ENCODE measurements around the gene NIN.
"Not testable (repeated sequence)": the region's sequence is repeated elsewhere in the genome, so short reads cannot be mapped to it uniquely, and the experiment has no call there.

NIN gene

DNA sequence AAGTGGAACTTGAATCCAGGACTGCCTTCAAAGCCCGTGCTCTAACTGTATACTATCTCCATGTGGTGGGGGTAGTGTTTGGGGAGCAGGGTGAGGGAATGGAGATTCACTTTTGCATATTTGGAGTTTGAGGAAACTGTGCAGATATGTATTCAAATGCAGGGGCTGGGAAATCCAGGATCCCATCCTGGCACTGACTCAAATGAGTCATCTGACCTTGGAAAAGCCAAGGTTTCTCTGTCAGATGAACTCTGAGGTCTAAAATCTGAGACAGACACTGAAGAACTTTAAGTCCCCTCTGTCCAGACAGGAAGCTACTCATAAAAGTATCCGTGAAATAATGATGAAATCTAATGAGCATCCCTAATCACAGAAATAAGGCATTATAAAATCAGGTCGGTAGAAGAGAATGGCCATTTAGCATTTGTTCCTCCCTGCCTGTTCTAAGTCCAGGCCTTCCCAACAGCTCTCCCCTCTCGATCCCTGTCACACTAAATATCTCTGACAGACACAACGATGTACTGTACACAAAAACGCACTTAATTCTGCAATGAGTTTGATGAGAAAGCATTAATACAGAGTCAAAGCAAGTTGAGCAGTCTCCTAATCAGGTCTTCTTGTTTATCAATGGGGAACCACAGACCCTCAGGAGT, 14.4 kb downstream of the NIN start:
- no peak for FAIRE-seq

DNA sequence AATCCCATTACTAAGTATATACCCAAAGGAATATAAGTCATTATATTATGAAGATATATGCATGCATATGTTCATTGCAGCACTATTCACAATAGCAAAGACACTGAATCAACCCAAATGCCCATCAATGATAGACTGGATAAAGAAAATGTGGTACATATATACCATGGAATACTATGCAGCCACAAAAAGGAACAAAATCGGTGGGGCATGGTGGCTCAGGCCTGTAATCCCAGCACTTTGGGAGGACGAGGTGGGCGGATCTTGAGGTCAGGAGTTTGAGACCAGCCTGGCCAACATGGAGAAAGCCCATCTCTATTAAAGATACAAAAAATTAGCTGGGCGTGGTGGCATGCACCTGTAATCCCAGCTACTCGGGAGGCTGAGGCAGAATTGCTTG, 15.4 kb downstream of the NIN start:
- not testable (repeated sequence) for FAIRE-seq

DNA sequence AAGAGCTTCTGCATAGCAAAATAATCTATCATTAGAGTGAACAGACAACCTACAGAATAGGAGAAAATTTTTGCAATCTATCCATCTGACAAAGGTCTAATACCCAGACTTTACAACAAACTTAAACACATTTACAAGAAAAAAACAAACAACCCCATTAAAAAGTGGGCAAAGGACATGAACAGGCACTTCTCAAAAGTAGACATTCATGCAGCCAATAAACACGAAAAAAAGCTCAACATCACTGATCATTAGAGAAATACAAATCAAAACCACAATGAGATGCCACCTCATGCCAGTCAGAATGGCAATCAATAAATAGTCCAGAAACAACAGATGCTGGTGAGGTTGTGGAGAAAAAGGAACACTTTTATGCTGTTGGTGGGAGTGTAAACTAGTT, 15.9 kb downstream of the NIN start:
- FAIRE-seq, result not testable (repeated sequence)

DNA sequence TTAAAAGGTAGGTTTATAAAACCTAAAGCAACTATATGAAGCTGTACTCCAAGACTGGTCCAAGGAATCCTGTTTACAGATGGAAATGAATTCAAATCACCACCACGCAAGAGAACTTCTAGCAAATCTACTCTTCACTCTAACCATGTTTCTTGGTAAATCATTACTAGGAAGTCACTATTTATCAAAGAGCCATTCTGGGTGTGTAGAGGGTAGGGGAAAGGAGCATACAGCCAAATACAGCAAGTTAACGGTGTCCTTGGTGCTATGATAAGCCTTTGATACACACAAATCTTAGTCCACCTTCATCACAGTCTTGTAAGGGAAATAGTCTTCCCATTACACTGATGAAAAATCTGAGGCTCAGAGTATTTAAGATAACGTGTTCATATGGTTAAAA, 16.8 kb downstream of the NIN start:
- FAIRE-seq, result no peak

DNA sequence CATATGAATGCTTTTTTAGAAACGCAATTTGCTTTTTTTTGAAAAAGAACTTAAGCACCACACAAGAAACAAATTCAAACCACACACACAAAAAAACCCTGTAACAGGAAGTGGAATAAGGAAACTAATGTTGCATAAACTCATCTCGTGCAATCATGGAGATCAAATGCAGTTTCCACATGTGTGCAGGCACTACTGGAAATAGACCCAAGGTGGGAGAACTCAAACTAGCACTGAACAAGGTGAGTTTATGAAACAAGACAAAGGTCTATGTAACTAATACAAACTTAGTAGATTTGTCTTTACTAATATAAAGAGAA, 17.5 kb downstream of the NIN start:
- FAIRE-seq, result no peak

DNA sequence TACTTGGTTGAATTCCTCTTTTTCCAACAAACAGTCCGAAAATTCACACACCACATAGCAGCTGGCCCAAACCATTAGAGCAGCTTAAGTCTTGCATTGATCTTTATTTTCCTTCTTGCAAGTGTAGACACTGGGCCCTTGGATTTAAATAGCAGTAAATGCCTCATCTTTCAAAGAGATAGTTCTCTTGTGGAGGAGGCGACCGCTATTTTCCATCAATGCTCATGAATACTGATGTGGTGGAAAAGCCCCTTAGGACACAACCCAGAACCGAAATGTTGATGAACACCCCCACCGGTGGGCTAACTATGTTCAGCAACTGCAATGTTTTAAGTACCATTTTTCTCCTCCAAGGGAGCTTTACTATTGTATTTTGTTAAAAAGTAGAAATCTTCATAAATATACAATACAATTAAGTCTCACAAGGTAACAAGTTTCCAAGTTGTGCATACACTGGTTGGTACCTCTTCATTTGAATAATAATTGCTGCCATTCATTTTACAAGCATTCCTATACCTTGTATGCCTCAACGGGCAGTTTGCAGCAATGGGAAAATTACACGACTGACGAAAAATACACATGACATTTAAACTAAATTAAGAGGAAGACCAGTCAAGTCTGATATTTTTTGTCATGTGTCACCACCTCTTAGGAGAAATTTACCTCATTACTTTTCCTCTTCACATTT, 18.0 kb downstream of the NIN start:
- FAIRE-seq, result no peak

DNA sequence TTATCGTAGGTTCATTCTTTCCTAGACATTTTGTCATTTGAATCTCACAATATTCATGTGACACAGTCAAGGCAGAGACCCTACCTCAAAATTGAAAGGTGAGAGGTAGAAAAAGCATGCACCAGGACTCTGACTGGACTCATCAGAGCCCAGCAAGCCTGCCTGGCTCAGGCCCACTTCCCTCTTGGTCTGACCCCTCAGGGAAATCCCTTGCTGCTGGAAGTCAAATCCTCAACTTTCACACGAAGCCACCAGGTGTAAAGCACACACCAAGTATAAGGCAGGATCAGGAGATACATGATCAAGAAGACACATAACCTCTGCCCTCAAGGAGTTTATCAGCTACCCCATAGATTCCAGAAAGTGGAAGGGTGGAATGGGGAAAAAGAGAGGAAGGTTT, 18.8 kb downstream of the NIN start:
- no peak for FAIRE-seq

DNA sequence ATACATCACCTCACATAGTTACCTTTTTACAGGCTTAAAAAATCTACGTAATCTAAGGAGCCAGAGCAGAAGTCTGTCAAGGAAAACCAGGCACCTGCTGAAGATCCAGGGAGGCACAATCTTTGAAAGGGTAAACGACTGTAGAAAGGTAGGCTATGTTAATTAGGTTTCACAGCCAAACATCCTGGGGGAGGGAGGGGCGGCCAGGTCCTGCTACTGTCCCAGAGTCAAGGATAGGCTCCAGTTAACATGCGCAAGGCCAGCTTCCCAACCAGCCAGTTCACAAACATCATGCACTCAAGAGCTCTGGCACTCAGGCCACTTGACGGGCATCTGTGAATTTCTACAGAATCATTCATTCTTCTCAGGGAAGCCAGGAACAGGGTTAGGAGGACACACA, 22.9 kb downstream of the NIN start:
- no peak for FAIRE-seq

DNA sequence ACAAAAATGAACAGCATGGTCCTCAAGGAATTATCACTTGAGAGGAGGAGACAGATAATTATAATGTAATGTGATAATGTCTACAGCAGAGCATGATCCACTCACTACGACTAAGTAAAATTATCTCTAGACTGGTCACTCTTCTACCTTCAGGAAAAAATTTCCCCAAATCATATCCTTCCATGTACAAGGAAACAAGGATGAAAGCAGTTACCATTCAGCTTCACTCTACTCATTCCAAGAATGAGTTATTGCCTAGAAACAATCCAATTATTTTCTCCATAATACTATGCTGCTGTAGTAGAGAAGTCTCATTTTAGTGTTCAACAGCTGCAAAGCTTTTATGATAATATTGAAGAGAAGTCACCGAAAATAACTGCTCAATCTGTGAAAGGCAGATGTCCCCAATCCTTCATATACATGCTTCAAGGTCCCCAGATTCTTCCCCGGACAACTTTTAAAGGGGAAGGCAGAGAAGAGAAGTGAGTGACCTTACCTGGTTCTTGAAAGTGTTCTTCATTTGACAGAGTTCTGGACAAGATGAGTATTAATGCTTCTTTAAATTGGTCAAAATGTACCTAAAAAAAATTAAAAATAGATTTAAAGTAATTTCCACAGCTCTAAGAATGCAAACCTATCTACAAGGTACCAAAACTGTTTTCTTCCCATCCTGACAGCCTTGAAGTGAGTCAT, 24.6 kb downstream of the NIN start:
- FAIRE-seq, result no peak

DNA sequence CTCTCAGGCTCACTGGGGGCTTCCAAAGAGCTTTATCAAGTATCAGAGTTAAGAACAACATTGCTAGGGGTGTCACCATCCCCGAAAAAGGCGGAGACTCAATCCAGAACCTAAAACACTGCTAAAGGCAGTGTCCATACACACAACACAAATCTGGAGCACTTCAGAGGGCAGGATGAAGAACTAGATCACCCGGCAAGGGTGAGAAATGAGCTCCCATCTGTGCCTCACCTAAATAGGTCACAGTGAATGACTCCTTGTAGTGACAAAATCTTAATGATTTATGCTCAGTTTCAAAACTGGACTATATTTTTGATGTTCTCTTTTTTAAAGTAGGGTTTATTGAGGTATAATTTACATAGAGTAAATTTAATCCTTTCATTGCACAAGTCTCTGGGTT, 25.6 kb downstream of the NIN start:
- no peak for FAIRE-seq

DNA sequence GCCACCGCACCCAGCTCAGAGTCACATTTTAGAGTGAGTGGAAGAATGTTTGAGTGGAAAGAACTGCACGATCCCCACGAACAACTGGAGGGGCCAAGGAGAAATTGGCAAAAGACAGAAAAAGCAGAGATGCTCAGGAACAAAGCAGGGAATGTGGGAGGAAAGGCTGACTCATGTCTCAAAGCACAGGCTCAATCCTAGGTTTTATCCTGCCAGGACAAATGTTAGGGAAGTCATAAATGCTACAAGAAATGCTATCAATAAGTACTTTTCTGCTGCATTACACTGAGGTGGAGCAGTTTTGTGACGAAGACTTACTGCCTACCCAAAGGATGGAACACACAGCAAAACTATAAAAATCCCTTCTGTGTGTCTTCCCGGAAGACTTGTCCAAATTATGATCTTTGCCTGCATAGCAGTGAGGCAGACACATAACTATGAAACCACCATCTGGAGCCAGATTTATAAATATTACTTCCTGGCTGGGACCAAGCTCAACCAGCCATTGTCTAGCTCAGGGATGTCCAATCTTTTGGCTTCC, 26.7 kb downstream of the NIN start:
- FAIRE-seq, result no peak

DNA sequence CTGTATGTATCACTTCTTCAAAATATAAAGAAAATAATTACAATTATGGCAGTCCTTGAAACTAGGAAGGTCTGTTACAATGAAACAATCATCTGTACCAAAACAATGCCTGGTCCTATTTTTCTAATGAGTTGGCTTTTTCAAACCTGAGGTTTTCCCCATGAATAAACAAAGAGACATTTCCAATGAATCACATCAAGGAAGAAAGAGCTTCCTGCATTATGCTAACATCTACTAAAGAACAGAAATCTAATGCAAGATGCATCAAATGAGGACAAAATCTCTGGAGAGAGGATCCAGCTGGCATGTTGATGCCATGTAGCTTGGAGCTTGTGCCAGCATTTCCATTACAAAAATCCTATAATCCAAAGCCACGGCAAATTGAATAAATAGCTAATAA, 29.3 kb downstream of the NIN start:
- FAIRE-seq, result no peak

DNA sequence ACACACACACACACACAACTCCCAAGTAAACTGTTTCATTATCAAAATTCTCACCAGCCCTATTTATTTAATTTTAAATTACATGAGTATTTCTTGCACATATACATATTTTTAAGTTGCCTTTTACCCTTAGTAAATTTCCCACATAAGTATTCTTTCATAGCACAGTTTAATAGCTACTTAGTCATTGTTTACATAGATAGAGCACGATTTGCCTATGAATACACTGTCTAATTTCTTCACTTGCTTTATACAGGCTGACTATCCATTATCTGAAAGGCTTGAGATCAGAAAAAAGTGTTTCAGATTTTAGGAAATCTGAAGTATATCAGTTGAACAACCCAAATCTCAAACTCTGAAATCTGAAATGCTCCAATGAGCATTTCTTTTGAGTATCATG, 30.9 kb downstream of the NIN start:
- FAIRE-seq, result no peak

DNA sequence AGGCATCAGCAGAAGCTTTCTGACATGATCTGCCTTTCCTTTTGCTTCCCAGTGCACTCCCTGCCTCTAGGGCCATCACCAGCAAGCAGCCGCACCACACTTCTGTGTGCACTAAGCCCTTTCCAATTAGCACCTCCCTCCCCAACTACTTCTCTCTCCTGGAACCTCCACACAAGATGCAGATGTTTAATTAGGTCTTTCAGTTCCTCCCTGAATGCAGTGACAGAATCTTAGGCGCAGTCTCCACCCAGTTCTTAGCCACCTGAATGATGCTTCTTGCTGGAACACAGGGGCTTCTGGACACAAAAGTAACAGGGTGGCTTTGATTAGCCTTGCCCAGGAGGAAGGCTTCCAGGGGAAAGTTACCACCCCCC, 32.9 kb downstream of the NIN start:
- FAIRE-seq, result no peak

DNA sequence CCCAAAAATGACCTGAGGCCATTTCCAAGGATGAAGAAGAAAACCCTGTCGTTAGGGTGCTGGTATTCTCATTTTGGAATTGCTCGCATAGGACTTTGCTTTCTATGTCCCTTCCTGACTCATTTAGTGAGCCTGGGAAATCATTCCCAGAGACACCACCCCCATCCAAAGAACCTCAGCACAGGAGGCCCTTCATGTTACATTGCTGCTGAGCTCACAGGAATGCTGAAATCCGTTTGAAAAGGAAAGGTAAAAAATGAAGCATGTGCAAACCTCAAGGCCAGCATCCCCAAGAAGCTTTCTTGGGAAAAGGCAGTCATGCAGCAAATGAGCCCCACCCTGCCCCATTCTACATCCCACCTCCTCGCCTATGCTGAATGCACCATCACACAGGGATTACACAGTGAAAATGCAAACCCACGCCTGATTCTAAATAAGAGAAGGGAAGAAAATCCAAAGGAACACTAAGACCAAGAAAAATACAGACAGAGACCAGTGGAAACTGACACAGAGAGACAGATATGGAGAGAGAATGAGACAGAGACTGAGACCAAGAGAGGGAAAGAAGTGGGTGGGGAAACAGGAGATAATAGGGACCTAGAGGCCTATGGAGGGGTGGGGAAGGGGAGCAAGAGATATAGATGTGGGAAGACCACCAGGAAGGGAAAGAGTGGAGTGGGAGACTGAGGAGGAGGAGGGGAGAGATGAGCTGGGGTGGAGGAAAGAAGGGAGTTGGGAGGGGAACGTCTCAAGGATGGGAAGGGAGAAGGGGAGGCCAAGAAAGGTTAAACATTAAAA, 33.5 kb downstream of the NIN start:
- FAIRE-seq, result no peak

DNA sequence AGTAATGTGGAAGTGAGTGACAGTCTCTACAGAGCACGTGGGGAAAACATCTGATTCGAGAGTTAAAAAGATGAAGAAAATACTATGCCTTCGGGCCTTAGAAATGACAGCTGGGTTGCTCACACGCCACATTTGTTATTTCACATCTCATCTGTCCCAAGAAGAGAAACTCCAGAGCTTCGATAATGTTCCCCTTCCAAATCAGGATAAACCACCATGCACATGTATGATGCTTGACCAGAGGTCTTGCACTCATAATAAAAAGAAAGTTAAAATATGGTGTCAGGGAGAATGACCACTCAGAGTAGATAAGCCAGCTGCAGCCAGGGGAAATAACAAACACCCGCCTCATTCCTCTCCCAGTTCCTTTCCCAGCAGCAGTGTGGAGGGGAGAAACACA, 34.6 kb downstream of the NIN start:
- FAIRE-seq, result no peak

DNA sequence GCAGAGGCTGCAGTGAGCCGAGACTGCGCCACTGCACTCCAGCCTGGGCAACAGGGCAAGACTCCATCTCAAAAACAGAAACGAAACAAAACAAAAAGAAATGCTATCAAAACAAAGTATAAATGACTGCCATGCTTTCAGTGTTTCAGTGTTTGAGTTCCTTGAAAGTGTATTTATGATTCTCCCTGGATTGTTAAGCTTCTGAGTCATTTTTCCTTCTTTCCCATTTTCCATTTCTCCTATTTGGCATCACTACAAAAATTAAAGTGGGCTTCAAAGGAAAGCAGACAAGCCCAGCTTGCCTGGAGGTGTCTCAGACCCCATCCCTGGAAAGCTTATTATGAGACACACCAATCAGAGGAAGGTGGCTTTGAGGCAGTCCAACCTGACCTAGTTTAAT, 35.1 kb downstream of the NIN start:
- no peak for FAIRE-seq

DNA sequence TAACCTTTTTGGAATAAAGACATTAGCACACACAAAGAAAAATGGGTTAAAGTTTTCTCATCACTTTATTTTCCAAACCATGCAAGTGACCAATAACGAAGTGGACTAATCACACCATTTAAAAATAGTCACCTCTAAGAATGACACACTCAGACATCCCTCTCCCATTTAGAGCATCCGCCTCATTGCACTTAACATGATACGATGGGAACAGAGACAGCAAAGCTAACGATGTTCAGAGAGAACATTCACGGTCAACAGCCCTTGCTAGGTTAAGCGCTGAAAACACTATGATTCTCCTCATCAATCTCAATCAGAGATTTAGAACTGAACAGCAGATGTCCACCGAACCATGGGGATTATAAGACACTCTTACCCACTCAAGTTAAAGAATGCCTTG, 35.8 kb downstream of the NIN start:
- no peak for FAIRE-seq

DNA sequence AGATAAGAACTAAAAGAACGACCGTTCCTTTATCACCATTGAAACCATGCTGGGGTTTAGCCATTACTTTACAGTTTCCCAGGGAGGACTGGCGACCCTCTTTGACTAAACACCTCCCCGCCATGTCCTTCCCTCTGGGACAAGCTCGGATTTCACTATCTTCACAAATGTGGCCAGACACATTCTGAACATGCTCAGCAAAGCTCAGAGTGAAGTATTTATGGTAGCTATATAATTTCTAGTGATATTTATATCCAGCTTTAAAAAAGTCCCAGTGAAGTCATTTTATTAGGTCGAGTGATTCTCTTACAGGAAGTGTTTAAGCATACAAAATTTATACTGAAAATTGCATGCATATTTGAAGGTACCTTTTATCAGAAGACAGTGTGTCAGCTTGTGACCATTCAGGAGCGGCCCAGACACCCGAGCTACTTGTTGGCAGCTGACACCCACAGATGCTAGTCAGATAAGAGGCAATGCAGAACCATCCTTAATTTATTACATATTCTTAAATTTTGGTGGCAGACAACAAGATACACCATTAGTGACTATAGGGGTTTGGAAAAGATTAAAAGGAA, 36.8 kb downstream of the NIN start:
- FAIRE-seq, result no peak

DNA sequence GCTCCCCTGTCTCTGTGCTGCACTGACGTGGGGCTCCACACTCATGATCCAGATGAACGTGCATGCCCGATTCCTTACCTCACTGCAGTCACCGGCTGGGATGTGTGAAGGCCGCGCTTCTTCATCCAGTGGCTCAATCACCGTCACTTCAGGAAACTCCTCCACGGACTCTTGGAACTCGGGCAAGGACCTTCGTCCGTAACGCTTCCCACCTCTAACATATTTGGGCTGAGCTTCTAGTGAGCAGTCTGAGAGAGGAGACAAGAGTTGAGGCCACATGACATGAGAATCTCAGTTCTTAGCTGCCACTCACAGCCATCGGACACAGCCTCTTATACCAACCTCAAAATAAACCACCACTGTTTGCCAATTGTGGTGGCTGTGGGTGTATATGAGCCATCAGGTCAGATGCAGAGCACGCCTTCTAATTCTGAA, 38.3 kb downstream of the NIN start:
- no peak for FAIRE-seq

DNA sequence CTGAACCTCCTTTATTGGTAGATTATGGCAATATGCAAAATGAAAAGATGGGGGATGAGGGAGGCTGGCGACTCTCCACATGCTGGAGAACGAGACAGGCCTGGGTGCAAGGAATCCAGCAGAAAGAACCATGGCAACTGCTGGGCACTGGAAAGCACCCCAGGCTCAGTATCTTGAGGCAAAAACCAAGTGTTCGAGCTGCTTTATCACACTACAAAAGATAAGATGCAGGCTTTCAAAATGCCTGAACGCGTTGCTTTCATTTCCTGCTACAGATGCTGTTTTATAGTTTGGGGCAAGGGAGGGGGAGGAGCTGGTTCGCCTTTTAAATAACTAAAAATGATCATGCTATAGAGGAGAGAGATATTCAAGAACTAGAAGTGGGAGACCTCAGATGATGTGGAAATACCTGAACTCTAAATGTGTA, 38.9 kb downstream of the NIN start:
- FAIRE-seq, result no peak

DNA sequence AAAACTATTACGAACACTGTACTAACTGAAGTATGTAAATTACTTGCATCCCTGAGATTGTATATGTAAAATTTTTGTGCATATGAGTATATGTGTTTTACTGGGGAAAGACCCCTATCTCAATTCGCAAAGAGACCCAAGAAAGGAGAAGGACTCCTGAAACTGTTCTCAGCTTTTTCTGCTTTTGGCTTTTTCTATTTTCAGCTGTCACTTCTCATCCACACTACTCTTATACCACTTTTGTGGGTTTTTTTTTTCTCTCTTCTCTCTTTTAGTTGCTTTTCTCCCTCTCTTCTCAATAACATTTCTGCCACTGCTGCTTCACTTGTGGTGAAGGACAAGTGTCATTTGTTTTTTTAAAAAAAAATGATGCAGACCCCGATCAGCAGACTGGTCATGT, 39.8 kb downstream of the NIN start:
- no peak for FAIRE-seq

DNA sequence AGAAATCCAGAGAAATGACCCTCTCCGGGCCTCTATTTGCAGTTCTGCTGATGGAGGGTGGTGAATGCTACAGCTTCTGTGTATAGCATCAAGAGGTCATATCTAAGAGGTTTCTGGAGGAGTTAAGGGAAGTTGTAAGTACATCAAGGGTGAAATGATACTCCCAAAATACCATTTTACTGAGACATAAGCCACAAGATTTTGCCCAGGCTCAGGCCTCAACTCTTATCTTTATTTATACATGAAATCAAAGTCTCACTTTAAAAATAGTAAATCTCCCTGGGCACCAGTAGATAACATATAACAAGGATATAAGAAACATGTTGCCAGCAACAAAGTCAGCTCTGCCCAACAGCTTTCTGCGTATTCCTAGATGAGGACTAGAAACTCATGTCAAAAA, 40.4 kb downstream of the NIN start:
- FAIRE-seq, result no peak

Measured in G401.6 (cell line).